Activated naive CD4-positive, alpha-beta T cell treated with anti-CD3 and anti-CD28 coated beads, Interleukin-2, amount 10 ng/mL, durations not matched to agents 7 days and 5 days (primary cell): ENCODE measurements around the gene KLC4.
A peak's percentile ranks its signal among the peaks of the same experiment; 100 is the strongest.

ENCODE experiments used
- CTCF ChIA-PET: fragments of 350-600 bp; sonication (Branson Sonifier 250); formaldehyde crosslinking; loops from one replicate; lab custom pipeline; 2021; ENCODE audit warnings: antibody characterized with exemption; lab: Charles Lee
- DNase-seq: peaks from one replicate; pipeline ENCODE4 v3.0.0-alpha.2; 2020
- H3K27ac Mint-ChIP-seq: one replicate; pipeline ENCODE4 v1.8.0; 2021; ENCODE audit warnings: mild to moderate bottlenecking, moderate library complexity, mixed read lengths
- H3K27me3 Mint-ChIP-seq: one replicate; pipeline ENCODE4 v1.8.0; 2021; ENCODE audit warnings: mild to moderate bottlenecking, mixed read lengths
- H3K36me3 Mint-ChIP-seq: one replicate; pipeline ENCODE4 v1.8.0; 2021; ENCODE audit warnings: mixed read lengths
- H3K4me1 Mint-ChIP-seq: one replicate; pipeline ENCODE4 v1.8.0; 2021; ENCODE audit warnings: mixed read lengths
- H3K4me3 Mint-ChIP-seq: one replicate; pipeline ENCODE4 v1.8.0; 2021; ENCODE audit warnings: mild to moderate bottlenecking, moderate library complexity, mixed read lengths
- H3K9me3 Mint-ChIP-seq: one replicate; pipeline ENCODE4 v1.8.0; 2021; ENCODE audit warnings: mixed read lengths

Gene KLC4

GRCh38 chr6:43059168-43060033 is at the start of gene KLC4, which contains the start of gene MRPL2:
KLC4 (plus strand) TSS chr6:43059631; CDS start chr6:43061336, 1,705 bp downstream.
MRPL2 (minus strand) TSS chr6:43059434; CDS start chr6:43059381, 53 bp downstream.
- DNase-seq = peak; percentile 99
- Mint-ChIP-seq H3K36me3 (peaks cover 17% of the 10 kb centered on the region), H3K4me1 (peaks cover 42% of the 10 kb centered on the region), H3K9me3 (no peaks in the 10 kb centered on the region), H3K4me3 (peak within 1 kb of the TSS; percentile 93), H3K27me3 (no peaks in the 10 kb centered on the region), H3K27ac (peak within 1 kb of the TSS; percentile 98)
- CTCF ChIA-PET = interaction anchor here (1.7 kb wide), 1 partner anchor 84 kb away, joined by 6 read pairs; no protein-coding TSS in a partner anchor

DNA sequence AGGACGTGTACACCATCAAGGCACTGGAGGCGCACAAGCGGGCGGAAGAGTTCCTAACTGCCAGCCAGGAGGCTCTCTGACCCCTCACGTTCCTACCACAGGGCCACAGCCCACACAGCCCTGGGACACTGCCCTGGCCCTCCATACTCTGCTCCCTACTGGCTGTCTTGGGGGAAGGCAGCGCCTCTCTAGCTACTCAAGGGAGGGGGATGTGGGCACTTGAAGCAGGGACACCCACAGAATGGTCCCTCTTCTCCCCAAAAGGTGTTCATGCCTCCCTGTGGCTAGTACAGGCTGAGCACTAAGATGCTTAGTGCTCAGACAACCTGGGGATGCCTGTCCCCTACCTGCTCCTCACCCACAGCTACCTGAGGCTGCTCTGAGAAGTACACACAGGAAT is 48.2 kb upstream of the KLC4 start:
- no peak for DNase-seq
- no peaks in the 10 kb centered on the region for H3K9me3 Mint-ChIP-seq
- no peak overlapping the region for H3K27ac Mint-ChIP-seq
- no peak overlapping the region for H3K4me3 Mint-ChIP-seq
- H3K4me1 Mint-ChIP-seq = peaks cover 41% of the 10 kb centered on the region
- CTCF ChIA-PET = interaction anchor here (1.0 to 1.8 kb wide), 4 partner anchors 8 to 32 kb away, joined by 3 to 4 read pairs (median 3); partner anchors contain the start of gene PEX6
- no peaks in the 10 kb centered on the region for H3K27me3 Mint-ChIP-seq
- H3K36me3 Mint-ChIP-seq = peaks cover 46% of the 10 kb centered on the region

DNA sequence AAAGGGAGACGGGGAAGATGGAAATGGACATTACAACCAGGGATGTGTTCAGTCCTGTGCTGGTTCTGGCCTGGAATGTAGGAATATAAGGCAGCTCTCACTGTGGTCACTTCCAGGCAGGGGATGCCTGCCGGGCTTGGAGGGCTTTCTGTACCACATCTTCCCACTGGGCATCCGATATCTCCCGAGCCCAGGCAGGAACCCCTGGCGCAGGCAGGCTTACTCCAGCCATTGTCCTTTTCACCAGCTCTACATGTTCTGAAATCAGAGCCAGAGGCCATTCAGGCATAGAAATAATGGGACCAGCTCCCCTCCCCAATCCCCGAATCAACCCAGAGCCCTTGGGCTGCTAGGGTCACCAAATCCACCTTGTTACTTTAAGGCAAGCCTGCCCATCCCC is 47.1 kb upstream of the KLC4 start:
- Mint-ChIP-seq H3K4me1 (peaks cover 49% of the 10 kb centered on the region), H3K4me3 (peak overlapping the region; percentile 87), H3K9me3 (no peaks in the 10 kb centered on the region), H3K27me3 (no peaks in the 10 kb centered on the region), H3K27ac (no peak overlapping the region), H3K36me3 (peaks cover 42% of the 10 kb centered on the region)
- no peak for DNase-seq
- CTCF ChIA-PET = interaction anchor here (1.8 kb wide), 1 partner anchor 28 kb away, joined by 4 read pairs; the partner anchor contains the start of gene PPP2R5D

GRCh38 chr6:43013097-43013842 is 46.2 kb upstream of the KLC4 start:
- H3K36me3 Mint-ChIP-seq = peaks cover 46% of the 10 kb centered on the region
- H3K27me3 Mint-ChIP-seq = no peaks in the 10 kb centered on the region
- no peak for DNase-seq

DNA sequence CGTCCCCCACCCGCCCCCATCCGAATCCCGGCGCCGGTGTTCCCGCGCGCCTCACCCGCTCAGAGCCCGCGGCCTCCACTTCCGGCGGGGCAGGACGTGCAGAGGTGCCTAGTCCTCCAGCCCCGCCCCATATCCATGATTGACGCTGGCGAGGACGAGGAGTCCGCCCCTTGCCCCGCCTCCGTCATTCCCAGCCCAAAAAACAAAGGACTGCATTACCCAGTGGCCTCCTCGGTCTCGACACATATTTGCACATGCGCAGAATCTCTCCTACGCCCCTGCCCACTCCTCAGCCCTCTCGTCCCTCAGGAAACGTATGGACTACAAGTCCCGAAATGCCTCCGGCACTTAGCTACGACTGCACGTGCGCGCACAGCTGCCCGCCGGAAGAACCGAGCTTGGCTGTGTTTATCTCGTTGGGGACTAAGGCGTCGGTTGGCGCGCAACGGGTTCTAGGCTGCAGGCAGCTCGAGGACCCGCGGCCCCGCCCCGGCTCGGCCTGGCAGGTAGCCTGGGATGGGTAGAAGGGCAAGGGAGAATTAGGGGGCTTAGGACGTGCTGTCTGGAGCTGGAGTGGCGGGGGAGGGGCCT is 45.5 kb upstream of the KLC4 start, which contains the start of the genes KLHDC3 and MEA1:
Gene KLHDC3, plus strand, starts transcription at position 407 of the 591 bp plus-strand sequence. CDS start 2,944 bp downstream, outside the sequence.
Gene MEA1, minus strand, starts transcription at position 104 of the 591 bp plus-strand sequence. CDS start 133 bp downstream, outside the sequence.
- Mint-ChIP-seq H3K27me3 (no peaks in the 10 kb centered on the region), H3K9me3 (no peaks in the 10 kb centered on the region), H3K4me1 (peaks cover 57% of the 10 kb centered on the region), H3K36me3 (peaks cover 47% of the 10 kb centered on the region), H3K4me3 (peak within 1 kb of the TSS; percentile 87), H3K27ac (peak within 1 kb of the TSS; percentile 84)
- CTCF ChIA-PET = interaction anchor here (0.9 to 1.8 kb wide), 4 partner anchors 30 to 41 kb away, joined by 3 to 4 read pairs (median 3); partner anchors contain the start of genes PEX6 and PPP2R5D
- DNase-seq = peak; percentile 100

More at GRCh38 chr6:43013097-43013842, 46.2 kb upstream of the KLC4 start:
- Mint-ChIP-seq H3K27ac (peak overlapping the region; percentile 84), H3K4me1 (peaks cover 57% of the 10 kb centered on the region), H3K4me3 (peak overlapping the region; percentile 87), H3K9me3 (no peaks in the 10 kb centered on the region)
- CTCF ChIA-PET = interaction anchor here (0.9 to 1.8 kb wide), 4 partner anchors 29 to 41 kb away, joined by 3 to 4 read pairs (median 3); partner anchors contain the start of genes PEX6 and PPP2R5D

- CTCF ChIA-PET = interaction anchor here (0.9 to 1.3 kb wide), 3 partner anchors 35 to 215 kb away, joined by 3 read pairs; partner anchors contain the start of genes DNPH1 and PEX6
- Mint-ChIP-seq H3K9me3 (no peaks in the 10 kb centered on the region), H3K27me3 (no peaks in the 10 kb centered on the region), H3K4me1 (peaks cover 57% of the 10 kb centered on the region), H3K4me3 (peak overlapping the region; percentile 87), H3K27ac (peak overlapping the region; percentile 84), H3K36me3 (peaks cover 45% of the 10 kb centered on the region)
- DNase-seq = no peak
Measured at GRCh38 chr6:43014434-43014909, 45.0 kb upstream of the KLC4 start.

DNA sequence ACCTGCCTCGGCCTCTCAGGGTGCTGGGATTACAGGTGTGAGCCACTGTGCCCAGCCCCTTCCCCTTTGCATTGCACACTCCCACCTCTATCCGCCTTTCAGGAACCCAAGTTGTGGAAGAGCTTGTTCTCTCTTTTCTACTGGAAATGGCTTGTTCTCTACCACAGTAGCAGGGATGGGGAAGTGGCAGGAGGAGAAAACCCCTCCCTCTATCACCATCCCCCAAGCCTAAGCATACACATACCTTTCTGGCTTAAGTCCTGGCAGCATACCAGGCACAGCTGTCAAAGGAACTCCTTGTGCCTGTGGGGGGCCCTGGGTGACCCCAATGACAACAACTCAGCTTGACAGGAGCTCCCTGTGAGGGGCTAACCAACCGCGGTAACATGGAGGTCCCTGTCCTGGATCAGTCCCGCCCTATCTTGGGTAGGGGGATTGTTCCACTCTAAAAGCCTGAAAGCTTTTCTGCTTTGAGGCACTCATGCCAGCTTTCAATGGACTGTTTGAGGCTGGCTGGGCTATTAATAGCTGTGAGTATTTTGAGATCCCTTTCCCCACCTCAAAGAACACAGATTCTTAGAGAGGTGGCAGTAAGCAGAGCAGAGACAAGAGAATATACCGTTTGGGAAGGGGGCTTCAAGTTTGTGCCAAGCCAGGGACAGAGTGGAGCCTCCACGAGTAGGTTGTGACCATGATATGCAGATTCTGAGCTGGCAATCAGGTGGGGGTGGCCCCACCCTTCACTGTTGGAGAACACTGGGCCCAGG is 43.1 kb upstream of the KLC4 start:
- H3K4me1 Mint-ChIP-seq = peaks cover 59% of the 10 kb centered on the region
- H3K36me3 Mint-ChIP-seq = peaks cover 44% of the 10 kb centered on the region
- DNase-seq = no peak
- CTCF ChIA-PET = interaction anchor here (1.2 to 1.6 kb wide), 3 partner anchors 128 to 491 kb away, joined by 3 read pairs; partner anchors contain the start of gene DNPH1
- no peaks in the 10 kb centered on the region for H3K27me3 Mint-ChIP-seq
- H3K4me3 Mint-ChIP-seq = peak overlapping the region; percentile 39
- no peaks in the 10 kb centered on the region for H3K9me3 Mint-ChIP-seq
- H3K27ac Mint-ChIP-seq = no peak overlapping the region

- Mint-ChIP-seq H3K36me3 (peaks cover 39% of the 10 kb centered on the region), H3K9me3 (no peaks in the 10 kb centered on the region), H3K27me3 (no peaks in the 10 kb centered on the region), H3K27ac (no peak overlapping the region), H3K4me3 (no peak overlapping the region), H3K4me1 (peaks cover 56% of the 10 kb centered on the region)
- CTCF ChIA-PET = interaction anchor here (0.6 to 1.6 kb wide), 3 partner anchors 127 to 592 kb away, joined by 3 read pairs; no protein-coding TSS in a partner anchor
- no peak for DNase-seq
Measured at GRCh38 chr6:43016943-43017334, 42.5 kb upstream of the KLC4 start.

DNA sequence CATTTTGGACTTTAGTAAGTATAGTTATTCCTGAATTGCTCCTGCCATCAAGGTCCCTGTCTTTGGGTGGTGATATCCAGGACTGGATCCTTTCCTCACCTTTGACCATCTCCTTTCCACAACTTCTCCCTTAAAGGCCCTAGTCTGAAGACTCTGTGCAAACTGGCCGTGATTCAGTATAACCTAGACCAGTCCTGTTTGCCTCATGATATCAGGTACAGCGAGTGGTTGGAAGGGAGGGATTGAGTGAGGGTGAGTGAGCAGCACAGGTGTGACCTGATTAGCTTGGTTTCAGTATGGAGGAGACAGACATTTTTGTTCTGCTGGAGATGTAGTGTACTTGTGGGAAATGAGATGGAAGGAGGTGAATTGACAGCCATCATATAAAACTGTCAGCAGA is 40.3 kb upstream of the KLC4 start:
- H3K9me3 Mint-ChIP-seq = no peaks in the 10 kb centered on the region
- H3K4me1 Mint-ChIP-seq = peaks cover 48% of the 10 kb centered on the region
- CTCF ChIA-PET = interaction anchor here (3.1 kb wide), 1 partner anchor 124 kb away, joined by 12 read pairs; no protein-coding TSS in a partner anchor
- H3K27ac Mint-ChIP-seq = no peak overlapping the region
- DNase-seq = no peak
- H3K27me3 Mint-ChIP-seq = no peaks in the 10 kb centered on the region
- H3K4me3 Mint-ChIP-seq = peak overlapping the region; percentile 42
- H3K36me3 Mint-ChIP-seq = peaks cover 31% of the 10 kb centered on the region

DNA sequence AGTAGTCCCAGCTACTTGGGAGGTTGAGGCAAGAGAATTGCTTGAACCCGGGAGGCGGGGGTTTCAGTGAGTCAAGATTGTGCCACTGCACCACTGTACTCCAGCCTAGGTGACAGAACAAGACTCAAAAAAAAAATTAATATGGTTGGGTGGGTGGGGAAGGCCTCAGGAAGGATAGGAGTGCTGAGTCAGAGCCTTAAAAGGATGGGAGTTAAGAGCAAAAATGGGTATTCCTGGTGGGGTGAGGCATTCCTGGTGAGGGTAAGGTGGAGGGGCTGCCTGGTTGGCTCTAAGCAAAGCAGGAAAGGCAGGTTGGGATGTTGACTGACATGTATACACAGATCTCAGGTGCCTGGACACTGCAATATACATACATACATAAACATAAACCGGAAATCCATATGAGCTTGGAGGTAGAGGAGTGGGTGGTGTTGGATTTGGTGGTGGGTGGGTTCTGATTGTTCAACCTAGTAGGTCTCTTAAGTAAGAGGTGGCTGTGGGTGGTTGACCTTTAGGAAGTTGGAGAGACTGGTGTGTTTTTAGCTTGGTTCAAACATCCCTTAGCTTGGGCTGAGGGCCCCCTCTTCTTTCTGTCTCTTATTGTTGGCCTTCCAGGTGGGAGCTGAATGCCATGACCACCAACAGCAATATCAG is 39.3 kb upstream of the KLC4 start:
- H3K27ac Mint-ChIP-seq = no peak overlapping the region
- peaks cover 41% of the 10 kb centered on the region for H3K36me3 Mint-ChIP-seq
- CTCF ChIA-PET = interaction anchor here (0.5 to 3.1 kb wide), 2 partner anchors 15 to 123 kb away, joined by 3 to 12 read pairs; no protein-coding TSS in a partner anchor
- peaks cover 44% of the 10 kb centered on the region for H3K4me1 Mint-ChIP-seq
- H3K27me3 Mint-ChIP-seq = no peaks in the 10 kb centered on the region
- peak overlapping the region; percentile 33 for H3K4me3 Mint-ChIP-seq
- H3K9me3 Mint-ChIP-seq = no peaks in the 10 kb centered on the region
- DNase-seq = no peak

DNA sequence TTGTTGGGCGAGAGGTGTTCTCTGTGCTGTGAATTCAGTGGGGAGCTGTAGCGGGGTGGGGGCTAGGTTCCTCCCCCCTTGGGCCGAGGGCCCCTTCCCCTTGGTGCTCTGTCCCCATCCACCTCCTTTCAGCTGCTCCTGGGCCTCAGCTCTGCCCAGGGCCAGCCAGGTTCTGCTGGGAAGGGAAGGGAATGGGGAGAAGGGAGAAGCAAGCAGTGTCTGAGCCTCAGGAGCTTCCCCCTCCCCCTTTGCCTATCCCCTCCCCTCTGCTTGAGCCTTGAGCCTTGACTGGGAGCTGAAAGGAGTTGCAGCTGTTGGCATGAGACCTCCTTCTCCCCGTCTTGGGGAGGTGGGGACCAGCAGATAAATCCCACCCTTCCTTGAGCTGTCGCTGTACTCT is 38.6 kb upstream of the KLC4 start:
- no peak for DNase-seq
- H3K9me3 Mint-ChIP-seq = no peaks in the 10 kb centered on the region

More for the DNA sequence above, 38.6 kb upstream of the KLC4 start:
- peak overlapping the region; percentile 98 for H3K4me3 Mint-ChIP-seq
- no peak overlapping the region for H3K27ac Mint-ChIP-seq
- CTCF ChIA-PET = interaction anchor here (0.5 to 3.1 kb wide), 2 partner anchors 16 to 122 kb away, joined by 3 to 12 read pairs; no protein-coding TSS in a partner anchor
- peaks cover 41% of the 10 kb centered on the region for H3K4me1 Mint-ChIP-seq
- peaks cover 44% of the 10 kb centered on the region for H3K36me3 Mint-ChIP-seq
- H3K27me3 Mint-ChIP-seq = no peaks in the 10 kb centered on the region
